Caco-2 (cell line): Measurements from ENCODE around the gene ALKBH5. TPM values are rescaled to one million over a fixed set of nuclear protein-coding genes. Genes with fewer than 3 reads are reported as not detected.
A peak's percentile ranks its signal among the peaks of the same experiment; 100 is the strongest.

Experiments
- BruUV-seq: library from RNA; stranded (reverse); fragments of 400-500 nt; replicated peaks from 2 replicates; lab custom pipeline; 2021; lab: Mats Ljungman, UMichigan
- CTCF ChIA-PET: fragments of 300-600 bp; sonication (Branson Sonifier 250); formaldehyde crosslinking; loops from one replicate; lab custom pipeline; 2022; ENCODE audit warnings: antibody characterized with exemption; lab: Charles Lee
- POLR2A ChIA-PET: fragments of 300-600 bp; sonication (Branson Sonifier 250); formaldehyde crosslinking; loops from one replicate; lab custom pipeline; 2022; ENCODE audit warnings: antibody characterized with exemption; lab: Charles Lee
- DNase-seq, 2 experiments: peaks; one replicate each; pipeline versions ENCODE4 v3.0.0 to v3.0.0-alpha.2; 2020 to 2022
- H3K27me3 ChIP-seq: replicated peaks from 2 replicates; pipeline ENCODE4 v1.6.0; 2011; ENCODE audit warnings: low read length; ENCODE audit not compliant: control insufficient read depth, insufficient read depth
- H3K36me3 ChIP-seq: 2 replicates; pipeline ENCODE4 v1.5.1; 2011; ENCODE audit warnings: low read length; ENCODE audit not compliant: control insufficient read depth, insufficient read depth
- H3K4me1 ChIP-seq: fragments of 250-450 bp; sonication (Bioruptor Pico); 2 replicates; pipeline ENCODE4 v1.5.1; 2020; ENCODE audit warnings: mild to moderate bottlenecking
- H3K4me3 ChIP-seq: 2 replicates; pipeline ENCODE4 v1.5.1; 2011; ENCODE audit warnings: low read depth, mild to moderate bottlenecking, control low read depth, low read length
- H3K9me3 ChIP-seq: fragments of 250-450 bp; sonication (Bioruptor Pico); 2 replicates; pipeline ENCODE4 v1.5.1; 2020; ENCODE audit warnings: mild to moderate bottlenecking, moderate library complexity
- H3K27ac Mint-ChIP-seq: one replicate; pipeline ENCODE4 v1.8.0; 2022; ENCODE audit warnings: mixed read lengths; ENCODE audit not compliant: unreplicated experiment
- H3K27me3 Mint-ChIP-seq: one replicate; pipeline ENCODE4 v1.8.0; 2022; ENCODE audit warnings: mixed read lengths; ENCODE audit not compliant: insufficient read depth, unreplicated experiment
- H3K36me3 Mint-ChIP-seq: one replicate; pipeline ENCODE4 v1.8.0; 2022; ENCODE audit warnings: mild to moderate bottlenecking, mixed read lengths; ENCODE audit not compliant: insufficient read depth, unreplicated experiment
- H3K4me1 Mint-ChIP-seq: one replicate; pipeline ENCODE4 v1.8.0; 2022; ENCODE audit warnings: low read depth, mixed read lengths; ENCODE audit not compliant: unreplicated experiment
- H3K4me3 Mint-ChIP-seq: one replicate; pipeline ENCODE4 v1.8.0; 2022; ENCODE audit warnings: mild to moderate bottlenecking, moderate library complexity, mixed read lengths; ENCODE audit not compliant: unreplicated experiment
- H3K9me3 Mint-ChIP-seq: one replicate; pipeline ENCODE4 v1.8.0; 2022; ENCODE audit warnings: mixed read lengths; ENCODE audit not compliant: unreplicated experiment
- CTCF ChIP-seq, 2 experiments: fragments of 200-600 bp in 1 of 2; IDR thresholded peaks; 1 replicate in 1 of 2; 2 replicates in 1 of 2; pipeline versions ENCODE4 v1.5.1 to v1.8.0; 2011 to 2022; ENCODE audit warnings: antibody characterized with exemption in 1 of 2, control low read depth in 1 of 2, inconsistent platforms in 1 of 2, low read depth in 1 of 2, low read length in 1 of 2, mild to moderate bottlenecking in 1 of 2, moderate library complexity in 1 of 2; ENCODE audit not compliant: insufficient read depth in 1 of 2, severe bottlenecking in 1 of 2, unreplicated experiment in 1 of 2
- intact Hi-C: fragments of 100-400 bp; cut with micrococcal nuclease; formaldehyde crosslinking; loops from one replicate; pipeline ENCODE4 v1.10.0; 2022; ENCODE audit not compliant: unreplicated experiment
- total RNA-seq: library from RNA; stranded (reverse); gene quantifications from 2 replicates; pipeline ENCODE4 v1.2.3, GENCODE V29; 2022

Gene ALKBH5
- total RNA-seq, 1 experiment from 2014 or later: 101 TPM

GRCh38 chr17:18226284-18226945, 42.8 kb downstream of the ALKBH5 start:
- POLR2A ChIA-PET: no interaction called here
- Mint-ChIP-seq H3K27ac (peak overlapping the region; percentile 93), H3K4me3 (peak overlapping the region; percentile 99)

GRCh38 chr17:18227635-18228034, 44.0 kb downstream of the ALKBH5 start:
- POLR2A ChIA-PET: interaction anchor here (0.6 kb wide), 1 partner anchor 43 kb away, joined by 3 read pairs; no protein-coding TSS in a partner anchor
- Mint-ChIP-seq H3K9me3 (no peaks in the 10 kb centered on the region), H3K36me3 (peaks cover 6% of the 10 kb centered on the region), H3K4me3 (no peak overlapping the region), H3K27ac (no peak overlapping the region), H3K4me1 (peaks cover 21% of the 10 kb centered on the region), H3K27me3 (no peaks in the 10 kb centered on the region)
- no peak for DNase-seq
- no peaks in the 10 kb centered on the region; the same call in 1 of the 2 replicates for H3K36me3 ChIP-seq
- H3K4me1 ChIP-seq: peaks cover 21% of the 10 kb centered on the region
- BruUV-seq: no TSS peak
- TF ChIP-seq CTCF (IDR thresholded peaks at IDR 0.05; ENCODE audit: insufficient read depth in 1 of 2, low read depth in 1 of 2, low read length in 1 of 2, severe bottlenecking in 1 of 2, unreplicated experiment in 1 of 2): no peak
- H3K27me3 ChIP-seq: no peaks in the 10 kb centered on the region
- no peak overlapping the region for H3K4me3 ChIP-seq
- H3K9me3 ChIP-seq: no peaks in the 10 kb centered on the region
- CTCF ChIA-PET: no interaction called here
- intact Hi-C loops: no loop called here

More at GRCh38 chr17:18226284-18226945, 42.8 kb downstream of the ALKBH5 start:
- H3K4me3 ChIP-seq: peak overlapping the region; percentile 87
- peaks cover 21% of the 10 kb centered on the region for H3K4me1 Mint-ChIP-seq
- no peaks in the 10 kb centered on the region for H3K36me3 ChIP-seq
- intact Hi-C loops: no loop called here
- peaks cover 6% of the 10 kb centered on the region for H3K36me3 Mint-ChIP-seq
- CTCF ChIA-PET: no interaction called here
- H3K27me3 Mint-ChIP-seq: no peaks in the 10 kb centered on the region
- BruUV-seq: TSS peak; percentile 64
- H3K4me1 ChIP-seq: peaks cover 21% of the 10 kb centered on the region
- no peak for TF ChIP-seq CTCF (IDR thresholded peaks at IDR 0.05; ENCODE audit: insufficient read depth in 1 of 2, low read depth in 1 of 2, low read length in 1 of 2, severe bottlenecking in 1 of 2, unreplicated experiment in 1 of 2)
- no peaks in the 10 kb centered on the region for H3K27me3 ChIP-seq
- DNase-seq: no peak
- no peaks in the 10 kb centered on the region for H3K9me3 ChIP-seq
- no peaks in the 10 kb centered on the region for H3K9me3 Mint-ChIP-seq

GRCh38 chr17:18228176-18228682, 44.6 kb downstream of the ALKBH5 start:
- peaks cover 6% of the 10 kb centered on the region for H3K36me3 Mint-ChIP-seq
- DNase-seq: no peak
- peaks cover 21% of the 10 kb centered on the region for H3K4me1 ChIP-seq
- H3K27me3 ChIP-seq: no peaks in the 10 kb centered on the region
- ChIA-PET POLR2A (interaction anchor here (0.6 kb wide), 1 partner anchor 44 kb away, joined by 3 read pairs; no protein-coding TSS in a partner anchor), CTCF (no interaction called here)
- no peak overlapping the region for H3K4me3 Mint-ChIP-seq
- H3K27me3 Mint-ChIP-seq: no peaks in the 10 kb centered on the region
- no peak for TF ChIP-seq CTCF (IDR thresholded peaks at IDR 0.05; ENCODE audit: insufficient read depth in 1 of 2, low read depth in 1 of 2, low read length in 1 of 2, severe bottlenecking in 1 of 2, unreplicated experiment in 1 of 2)
- intact Hi-C loops: no loop called here
- peaks cover 21% of the 10 kb centered on the region for H3K4me1 Mint-ChIP-seq
- no peak overlapping the region for H3K27ac Mint-ChIP-seq
- no peaks in the 10 kb centered on the region; the same call in 1 of the 2 replicates for H3K36me3 ChIP-seq
- H3K9me3 ChIP-seq: no peaks in the 10 kb centered on the region
- no TSS peak for BruUV-seq
- no peaks in the 10 kb centered on the region for H3K9me3 Mint-ChIP-seq
- H3K4me3 ChIP-seq: no peak overlapping the region
